ENCODE measurements around the gene SLC19A3. TPM values are rescaled to one million over a fixed set of nuclear protein-coding genes. Genes with fewer than 3 reads are reported as not detected.
A peak's percentile ranks its signal among the peaks of the same experiment; 100 is the strongest.

SLC19A3 gene
- total RNA-seq, 2 donors from 2014 or later, result 14.2 to 40.4 TPM

GRCh38 chr2:227655454-227655853 is 62.4 kb downstream of the SLC19A3 start:
- intact Hi-C loops (cut with DNase I), result no loop called here
- ATAC-seq (peak in 1 of 2 donors; percentile 89), DNase-seq (no peak)

GRCh38 chr2:227654426-227654825 is 63.4 kb downstream of the SLC19A3 start:
- intact Hi-C loops (cut with DNase I), result no loop called here
- DNase-seq (no peak), ATAC-seq (no peak)

GRCh38 chr2:227653419-227653818 is 64.4 kb downstream of the SLC19A3 start:
- ATAC-seq (peak in 1 of 2 donors; percentile 45), DNase-seq (no peak)
- intact Hi-C loops (cut with DNase I), result no loop called here

GRCh38 chr2:227643990-227644551 is 73.8 kb downstream of the SLC19A3 start:
- intact Hi-C loops (cut with DNase I), result no loop called here
- DNase-seq (no peak), ATAC-seq (no peak)

- DNase-seq, result no peak
- intact Hi-C loops (cut with DNase I), result no loop called here
- peak in 1 of 2 donors; percentile 23 for ATAC-seq
These were observed 75.2 kb downstream of the SLC19A3 start for GRCh38 chr2:227642656-227643055.

GRCh38 chr2:227634201-227634600 is 83.6 kb downstream of the SLC19A3 start:
- intact Hi-C loops (cut with DNase I), result no loop called here
- ATAC-seq, result no peak
- no peak for DNase-seq

Other genes with a start within 250 kb of the SLC19A3 start
- 10 to 100 TPM; 61.4 to 78.2 TPM for gene AGFG1, start 245.9 kb downstream of the SLC19A3 start, total RNA-seq
- not detected for gene SCYGR2, start 119.1 kb downstream of the SLC19A3 start, total RNA-seq
- gene SCYGR3, start 103.2 kb downstream of the SLC19A3 start, total RNA-seq, result not detected
- not detected for gene SCYGR4, start 100.5 kb downstream of the SLC19A3 start, total RNA-seq
- gene SCYGR5, start 51.2 kb downstream of the SLC19A3 start, total RNA-seq, result not detected
- not detected for gene SCYGR6, start 6.7 kb upstream of the SLC19A3 start, total RNA-seq
- not detected for gene SCYGR7, start 10.3 kb upstream of the SLC19A3 start, total RNA-seq
- not detected for gene SCYGR8, start 27.9 kb upstream of the SLC19A3 start, total RNA-seq
- not detected for gene CCL20, start 95.8 kb upstream of the SLC19A3 start, total RNA-seq
- gene DAW1, start 153.6 kb upstream of the SLC19A3 start, total RNA-seq, result under 1 TPM; 0.21 to 0.65 TPM

All from left cardiac atrium (tissue), 4 donors.